HepG2 (cell line): Measurements from ENCODE around the gene SMIM45.
A peak's percentile ranks its signal among the peaks of the same experiment; 100 is the strongest.

ENCODE experiments used
- BCL6 ChIP-seq: IDR thresholded peaks from 2 replicates; pipeline ENCODE4 v1.6.1; 2016; ENCODE audit warnings: missing genetic modification reagents, missing compliant biosample characterization
- CENPT ChIP-seq: sonication (generic); formaldehyde crosslinking; IDR thresholded peaks from 2 replicates; pipeline ENCODE4 v1.8.0; 2022; ENCODE audit warnings: low read depth, mild to moderate bottlenecking, moderate library complexity, missing genetic modification reagents
- EEA1 ChIP-seq: sonication (generic); formaldehyde crosslinking; IDR thresholded peaks from 2 replicates; pipeline ENCODE4 v1.5.1; 2020; ENCODE audit warnings: mild to moderate bottlenecking, missing genetic modification reagents, borderline replicate concordance
- GABPB1 ChIP-seq: IDR thresholded peaks from 2 replicates; pipeline ENCODE4 v1.6.1; 2016; ENCODE audit warnings: mild to moderate bottlenecking, missing genetic modification reagents, moderate library complexity, missing compliant biosample characterization
- NFYC ChIP-seq: IDR thresholded peaks from 2 replicates; pipeline ENCODE4 v1.6.1; 2016; ENCODE audit warnings: missing genetic modification reagents, missing compliant biosample characterization
- NR1H2 ChIP-seq: sonication (generic); formaldehyde crosslinking; IDR thresholded peaks from 2 replicates; pipeline ENCODE4 v1.8.1; 2022; ENCODE audit warnings: low read depth, missing genetic modification reagents, borderline replicate concordance
- RARA ChIP-seq: IDR thresholded peaks from 2 replicates; pipeline ENCODE4 v1.6.1; 2016; ENCODE audit warnings: missing genetic modification reagents, missing compliant biosample characterization
- SALL2 ChIP-seq: sonication (generic); formaldehyde crosslinking; IDR thresholded peaks from 2 replicates; pipeline ENCODE4 v1.8.1; 2023; ENCODE audit warnings: mild to moderate bottlenecking, missing genetic modification reagents, inconsistent platforms
- SKI ChIP-seq: fragments of 450-650 bp; IDR thresholded peaks from one replicate; pipeline ENCODE4 v1.6.1; 2018; ENCODE audit warnings: mild to moderate bottlenecking; ENCODE audit not compliant: partially characterized antibody
- SP4 ChIP-seq: sonication (generic); formaldehyde crosslinking; IDR thresholded peaks from 2 replicates; pipeline ENCODE4 v1.8.1; 2023; ENCODE audit warnings: mild to moderate bottlenecking, missing genetic modification reagents
- XBP1 ChIP-seq: sonication (generic); formaldehyde crosslinking; IDR thresholded peaks from 2 replicates; pipeline ENCODE4 v1.5.0; 2020; ENCODE audit warnings: missing genetic modification reagents
- ZFX ChIP-seq: sonication (generic); formaldehyde crosslinking; IDR thresholded peaks from 2 replicates; pipeline ENCODE4 v1.4.0; 2020; ENCODE audit warnings: mild to moderate bottlenecking, low read depth, missing genetic modification reagents, moderate library complexity
- ZNF383 ChIP-seq: sonication (generic); formaldehyde crosslinking; IDR thresholded peaks from 2 replicates; pipeline ENCODE4 v1.4.0; 2020; ENCODE audit warnings: missing genetic modification reagents, mild to moderate bottlenecking, borderline replicate concordance
- ZNF672 ChIP-seq: sonication (generic); formaldehyde crosslinking; IDR thresholded peaks from 2 replicates; pipeline ENCODE4 v1.8.1; 2022; ENCODE audit warnings: missing genetic modification reagents
- TF ChIP-seq, protein P1 (sequence below): sonication (generic); formaldehyde crosslinking; IDR thresholded peaks from 2 replicates; pipeline ENCODE4 v1.4.0; 2020; ENCODE audit warnings: missing genetic modification reagents
- TF ChIP-seq, protein P2 (sequence below): sonication (generic); formaldehyde crosslinking; IDR thresholded peaks from 2 replicates; pipeline ENCODE4 v1.9.0; 2021; ENCODE audit warnings: missing genetic modification reagents, borderline replicate concordance
- TF ChIP-seq, protein P3 (sequence below): sonication (generic); formaldehyde crosslinking; conservative IDR thresholded peaks from 2 replicates; pipeline ENCODE4 v1.4.0; 2020; ENCODE audit warnings: missing genetic modification reagents
- TF ChIP-seq, protein P4 (sequence below): sonication (generic); formaldehyde crosslinking; IDR thresholded peaks from 2 replicates; pipeline ENCODE4 v1.5.0; 2020; ENCODE audit warnings: missing genetic modification reagents

The SMIM45 gene

DNA sequence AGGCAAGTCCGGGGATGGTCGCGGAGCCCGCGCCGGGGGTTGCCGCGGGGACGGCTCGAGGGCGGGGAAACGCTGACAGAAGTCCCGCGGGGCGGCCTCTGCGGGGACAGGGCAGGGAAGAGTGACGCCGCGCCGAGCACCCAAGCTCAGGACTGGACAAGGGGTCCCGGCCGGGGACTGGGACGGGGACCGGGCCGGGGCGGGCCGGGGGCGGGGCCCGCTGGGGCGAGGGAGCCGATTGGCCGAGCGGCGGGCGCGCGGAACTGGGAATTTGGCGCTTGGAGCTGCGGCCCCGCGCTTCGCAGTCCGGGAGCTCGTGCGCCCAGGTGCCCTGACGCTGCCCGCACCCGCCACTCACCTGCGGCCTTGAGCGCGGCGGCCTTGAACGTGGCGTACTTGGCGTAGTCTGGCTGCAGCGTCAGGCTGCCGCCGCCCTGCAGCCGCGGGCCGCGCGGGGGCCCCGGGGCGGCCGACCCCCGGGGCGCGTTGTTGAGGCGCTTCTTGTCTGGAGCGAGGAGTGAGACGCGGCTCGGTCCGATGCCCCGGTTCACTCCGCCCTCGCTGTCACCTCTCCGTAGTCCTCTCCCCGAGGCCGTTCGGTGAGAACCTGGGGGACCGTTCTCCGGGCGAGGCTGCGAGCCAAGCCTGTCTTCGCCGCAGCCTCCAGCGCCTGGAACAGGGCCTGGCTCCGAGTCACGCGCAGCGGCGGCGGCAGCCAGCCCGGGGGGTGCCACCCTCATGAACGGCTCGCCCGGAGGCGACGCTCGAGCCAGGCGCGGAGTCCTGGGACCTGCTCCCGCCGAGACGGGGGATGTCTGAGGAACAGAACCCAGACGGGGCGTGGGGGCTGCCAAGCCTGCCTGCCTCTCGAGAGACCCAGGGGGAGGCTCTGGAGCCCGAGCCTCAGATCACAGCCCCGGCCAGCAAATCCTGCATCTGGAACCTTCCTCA lies 41.6 kb upstream of the SMIM45 start (continued):
- TF ChIP-seq SALL2: 0 out of 2 replicates have a peak, but pooled peaks have one; percentile 61
- TF ChIP-seq EEA1 (CRISPR knock-in tag): no peak
- TF ChIP-seq, protein P1, sequence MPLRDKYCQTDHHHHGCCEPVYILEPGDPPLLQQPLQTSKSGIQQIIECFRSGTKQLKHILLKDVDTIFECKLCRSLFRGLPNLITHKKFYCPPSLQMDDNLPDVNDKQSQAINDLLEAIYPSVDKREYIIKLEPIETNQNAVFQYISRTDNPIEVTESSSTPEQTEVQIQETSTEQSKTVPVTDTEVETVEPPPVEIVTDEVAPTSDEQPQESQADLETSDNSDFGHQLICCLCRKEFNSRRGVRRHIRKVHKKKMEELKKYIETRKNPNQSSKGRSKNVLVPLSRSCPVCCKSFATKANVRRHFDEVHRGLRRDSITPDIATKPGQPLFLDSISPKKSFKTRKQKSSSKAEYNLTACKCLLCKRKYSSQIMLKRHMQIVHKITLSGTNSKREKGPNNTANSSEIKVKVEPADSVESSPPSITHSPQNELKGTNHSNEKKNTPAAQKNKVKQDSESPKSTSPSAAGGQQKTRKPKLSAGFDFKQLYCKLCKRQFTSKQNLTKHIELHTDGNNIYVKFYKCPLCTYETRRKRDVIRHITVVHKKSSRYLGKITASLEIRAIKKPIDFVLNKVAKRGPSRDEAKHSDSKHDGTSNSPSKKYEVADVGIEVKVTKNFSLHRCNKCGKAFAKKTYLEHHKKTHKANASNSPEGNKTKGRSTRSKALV (CRISPR knock-in tag): peak; percentile 78
- TF ChIP-seq NFYC: 0 out of 2 replicates have a peak, but pooled peaks have one; percentile 12
- TF ChIP-seq, protein P2, sequence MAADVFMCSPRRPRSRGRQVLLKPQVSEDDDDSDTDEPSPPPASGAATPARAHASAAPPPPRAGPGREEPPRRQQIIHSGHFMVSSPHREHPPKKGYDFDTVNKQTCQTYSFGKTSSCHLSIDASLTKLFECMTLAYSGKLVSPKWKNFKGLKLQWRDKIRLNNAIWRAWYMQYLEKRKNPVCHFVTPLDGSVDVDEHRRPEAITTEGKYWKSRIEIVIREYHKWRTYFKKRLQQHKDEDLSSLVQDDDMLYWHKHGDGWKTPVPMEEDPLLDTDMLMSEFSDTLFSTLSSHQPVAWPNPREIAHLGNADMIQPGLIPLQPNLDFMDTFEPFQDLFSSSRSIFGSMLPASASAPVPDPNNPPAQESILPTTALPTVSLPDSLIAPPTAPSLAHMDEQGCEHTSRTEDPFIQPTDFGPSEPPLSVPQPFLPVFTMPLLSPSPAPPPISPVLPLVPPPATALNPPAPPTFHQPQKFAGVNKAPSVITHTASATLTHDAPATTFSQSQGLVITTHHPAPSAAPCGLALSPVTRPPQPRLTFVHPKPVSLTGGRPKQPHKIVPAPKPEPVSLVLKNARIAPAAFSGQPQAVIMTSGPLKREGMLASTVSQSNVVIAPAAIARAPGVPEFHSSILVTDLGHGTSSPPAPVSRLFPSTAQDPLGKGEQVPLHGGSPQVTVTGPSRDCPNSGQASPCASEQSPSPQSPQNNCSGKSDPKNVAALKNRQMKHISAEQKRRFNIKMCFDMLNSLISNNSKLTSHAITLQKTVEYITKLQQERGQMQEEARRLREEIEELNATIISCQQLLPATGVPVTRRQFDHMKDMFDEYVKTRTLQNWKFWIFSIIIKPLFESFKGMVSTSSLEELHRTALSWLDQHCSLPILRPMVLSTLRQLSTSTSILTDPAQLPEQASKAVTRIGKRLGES (CRISPR knock-in tag): no peak
- TF ChIP-seq, protein P3, sequence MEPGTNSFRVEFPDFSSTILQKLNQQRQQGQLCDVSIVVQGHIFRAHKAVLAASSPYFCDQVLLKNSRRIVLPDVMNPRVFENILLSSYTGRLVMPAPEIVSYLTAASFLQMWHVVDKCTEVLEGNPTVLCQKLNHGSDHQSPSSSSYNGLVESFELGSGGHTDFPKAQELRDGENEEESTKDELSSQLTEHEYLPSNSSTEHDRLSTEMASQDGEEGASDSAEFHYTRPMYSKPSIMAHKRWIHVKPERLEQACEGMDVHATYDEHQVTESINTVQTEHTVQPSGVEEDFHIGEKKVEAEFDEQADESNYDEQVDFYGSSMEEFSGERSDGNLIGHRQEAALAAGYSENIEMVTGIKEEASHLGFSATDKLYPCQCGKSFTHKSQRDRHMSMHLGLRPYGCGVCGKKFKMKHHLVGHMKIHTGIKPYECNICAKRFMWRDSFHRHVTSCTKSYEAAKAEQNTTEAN (CRISPR knock-in tag): 0 out of 2 replicates have a peak, but pooled peaks have one; percentile 50
- peak; percentile 18; the same call in 1 of the 2 replicates for TF ChIP-seq GABPB1
- 0 out of 2 replicates have a peak, but pooled peaks have one; percentile 13 for TF ChIP-seq ZFX (CRISPR knock-in tag)
- TF ChIP-seq RARA (CRISPR knock-in tag): 0 out of 2 replicates have a peak, but pooled peaks have one; percentile 8
- peak; percentile 42 for TF ChIP-seq SKI
- TF ChIP-seq SP4 (CRISPR knock-in tag): 0 out of 2 replicates have a peak, but pooled peaks have one; percentile 34
- no peak for TF ChIP-seq ZNF383 (CRISPR knock-in tag)
- TF ChIP-seq ZNF672: no peak
- TF ChIP-seq BCL6 (CRISPR knock-in tag): peak; percentile 77
- 0 out of 2 replicates have a peak, but pooled peaks have one; percentile 20 for TF ChIP-seq CENPT (CRISPR knock-in tag)
- no peak for TF ChIP-seq XBP1 (CRISPR knock-in tag)
- no peak for TF ChIP-seq NR1H2 (CRISPR knock-in tag)
- TF ChIP-seq, protein P4, sequence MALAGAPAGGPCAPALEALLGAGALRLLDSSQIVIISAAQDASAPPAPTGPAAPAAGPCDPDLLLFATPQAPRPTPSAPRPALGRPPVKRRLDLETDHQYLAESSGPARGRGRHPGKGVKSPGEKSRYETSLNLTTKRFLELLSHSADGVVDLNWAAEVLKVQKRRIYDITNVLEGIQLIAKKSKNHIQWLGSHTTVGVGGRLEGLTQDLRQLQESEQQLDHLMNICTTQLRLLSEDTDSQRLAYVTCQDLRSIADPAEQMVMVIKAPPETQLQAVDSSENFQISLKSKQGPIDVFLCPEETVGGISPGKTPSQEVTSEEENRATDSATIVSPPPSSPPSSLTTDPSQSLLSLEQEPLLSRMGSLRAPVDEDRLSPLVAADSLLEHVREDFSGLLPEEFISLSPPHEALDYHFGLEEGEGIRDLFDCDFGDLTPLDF: 0 out of 2 replicates have a peak, but pooled peaks have one; percentile 32
